HFFc6 (cell line): ENCODE measurements around the gene SHANK1. TPM values are rescaled to one million over a fixed set of nuclear protein-coding genes. Genes with fewer than 3 reads are reported as not detected.

Experiments
- DNase-seq: peaks from one replicate; pipeline ENCODE4 v3.0.0-alpha.2; 2018
- H3K27ac Mint-ChIP-seq: 2 replicates; pipeline ENCODE4 v1.8.0; 2020; ENCODE audit warnings: mild to moderate bottlenecking, mixed read lengths
- H3K27me3 Mint-ChIP-seq: 2 replicates; pipeline ENCODE4 v1.8.0; 2021; ENCODE audit warnings: mild to moderate bottlenecking, moderate library complexity, mixed read lengths; ENCODE audit not compliant: insufficient read depth
- H3K36me3 Mint-ChIP-seq: 2 replicates; pipeline ENCODE4 v1.8.0; 2021; ENCODE audit warnings: low read depth, mixed read lengths
- H3K4me1 Mint-ChIP-seq: 2 replicates; pipeline ENCODE4 v1.8.0; 2020; ENCODE audit warnings: low read depth, mixed read lengths
- H3K4me3 Mint-ChIP-seq: 2 replicates; pipeline ENCODE4 v1.8.0; 2020; ENCODE audit warnings: mild to moderate bottlenecking, moderate library complexity, mixed read lengths
- H3K9me3 Mint-ChIP-seq: 2 replicates; pipeline ENCODE4 v1.8.0; 2020; ENCODE audit warnings: mild to moderate bottlenecking, mixed read lengths
- total RNA-seq, 6 experiments: library from RNA; stranded (reverse); fragmentation: NEBNext Ultra II Directional; extraction: Animal tissue kit (Norgen Biotek cat#: 25700); gene quantifications; 2 replicates in 1 of 6; 3 replicates in 5 of 6; pipeline ENCODE4 v1.2.3, GENCODE V29; 2021
- TF ChIP-seq, protein P1 (sequence below): fragments of 200-600 bp; sonication (generic); IDR thresholded peaks from 2 replicates; pipeline ENCODE4 v1.5.0; 2021; ENCODE audit warnings: antibody characterized with exemption, mild to moderate bottlenecking

The SHANK1 gene
- total RNA-seq, 6 experiments from 2014 or later: 5.4 to 16.7 (median 14.7) TPM

DNA sequence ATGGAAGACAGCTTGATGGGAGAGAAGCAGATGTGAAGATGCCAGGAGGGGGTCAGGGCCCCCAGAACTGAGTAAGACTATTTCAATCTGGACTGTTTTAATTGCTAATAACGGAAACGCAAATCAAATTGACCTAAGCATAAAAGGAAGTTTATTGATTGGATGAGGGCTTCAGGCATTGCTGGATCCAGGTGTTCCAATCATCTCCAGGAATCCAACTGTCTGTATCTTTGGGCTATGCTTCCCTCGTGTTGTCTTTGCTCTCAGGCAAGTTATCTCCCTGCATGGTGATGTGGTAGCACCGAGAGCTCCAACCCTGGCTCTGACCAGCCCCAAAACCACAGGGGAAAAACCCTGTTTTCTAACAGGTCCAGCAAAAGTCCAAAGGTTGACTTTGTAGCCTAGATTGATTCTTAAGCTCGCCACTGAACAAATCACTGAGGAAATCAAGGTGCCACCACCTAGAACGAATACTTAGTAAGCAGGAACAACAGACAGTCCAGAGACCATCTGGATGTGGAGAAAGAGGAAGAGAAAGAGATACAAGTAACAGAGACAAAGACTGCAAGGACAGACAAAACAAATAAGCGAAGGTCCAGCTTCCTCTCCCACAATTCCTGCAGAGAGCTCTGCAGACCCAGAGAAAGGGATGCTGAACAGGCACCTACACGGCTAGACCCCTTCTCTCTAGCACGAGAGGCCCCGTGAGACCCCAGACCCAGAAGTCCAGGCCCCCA is 71.6 kb downstream of the SHANK1 start:
- Mint-ChIP-seq H3K4me1 (no peaks in the 10 kb centered on the region), H3K9me3 (no peaks in the 10 kb centered on the region; the same call in 1 of the 2 replicates), H3K4me3 (no peak overlapping the region), H3K27me3 (peaks cover 4% of the 10 kb centered on the region), H3K36me3 (no peaks in the 10 kb centered on the region), H3K27ac (no peak overlapping the region)
- DNase-seq: no peak
- TF ChIP-seq, protein P1, sequence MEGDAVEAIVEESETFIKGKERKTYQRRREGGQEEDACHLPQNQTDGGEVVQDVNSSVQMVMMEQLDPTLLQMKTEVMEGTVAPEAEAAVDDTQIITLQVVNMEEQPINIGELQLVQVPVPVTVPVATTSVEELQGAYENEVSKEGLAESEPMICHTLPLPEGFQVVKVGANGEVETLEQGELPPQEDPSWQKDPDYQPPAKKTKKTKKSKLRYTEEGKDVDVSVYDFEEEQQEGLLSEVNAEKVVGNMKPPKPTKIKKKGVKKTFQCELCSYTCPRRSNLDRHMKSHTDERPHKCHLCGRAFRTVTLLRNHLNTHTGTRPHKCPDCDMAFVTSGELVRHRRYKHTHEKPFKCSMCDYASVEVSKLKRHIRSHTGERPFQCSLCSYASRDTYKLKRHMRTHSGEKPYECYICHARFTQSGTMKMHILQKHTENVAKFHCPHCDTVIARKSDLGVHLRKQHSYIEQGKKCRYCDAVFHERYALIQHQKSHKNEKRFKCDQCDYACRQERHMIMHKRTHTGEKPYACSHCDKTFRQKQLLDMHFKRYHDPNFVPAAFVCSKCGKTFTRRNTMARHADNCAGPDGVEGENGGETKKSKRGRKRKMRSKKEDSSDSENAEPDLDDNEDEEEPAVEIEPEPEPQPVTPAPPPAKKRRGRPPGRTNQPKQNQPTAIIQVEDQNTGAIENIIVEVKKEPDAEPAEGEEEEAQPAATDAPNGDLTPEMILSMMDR: no peak

DNA sequence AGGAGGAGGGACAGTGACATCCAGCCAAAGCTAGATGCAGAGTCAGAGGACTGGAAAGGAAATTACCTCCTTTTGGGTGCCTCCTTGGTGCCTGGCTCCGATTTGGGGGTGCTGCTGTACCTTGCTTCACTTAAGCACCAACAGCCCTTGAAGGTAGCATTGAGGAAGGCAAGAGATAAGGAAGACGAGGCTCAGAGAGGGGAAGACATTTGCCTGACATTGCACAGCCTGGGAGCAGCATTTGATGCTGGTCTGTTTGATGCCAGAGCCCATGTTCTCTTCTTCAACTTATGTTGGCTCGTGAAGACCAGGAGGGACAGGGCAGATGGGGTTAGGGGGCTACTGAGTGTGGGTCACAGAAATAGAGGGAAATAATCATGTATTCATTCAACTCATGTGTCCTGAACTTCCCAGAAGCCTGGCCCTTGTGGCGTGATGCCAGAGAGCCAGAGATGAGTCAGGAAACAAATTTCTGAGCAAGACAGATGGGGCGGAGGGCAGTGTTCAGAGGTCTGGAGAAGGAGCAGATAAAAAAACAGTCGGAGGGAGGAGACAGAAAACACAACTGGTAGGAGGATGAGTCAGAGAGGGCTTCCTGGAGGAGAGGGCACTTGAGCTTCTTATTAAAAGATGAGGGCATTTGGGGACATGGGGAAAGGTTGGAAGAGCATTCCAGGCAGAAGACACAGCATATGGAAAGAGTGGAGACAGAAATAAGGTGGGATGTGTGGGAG is 73.4 kb downstream of the SHANK1 start:
- TF ChIP-seq, protein P1: no peak
- Mint-ChIP-seq H3K9me3 (no peaks in the 10 kb centered on the region; the same call in 1 of the 2 replicates), H3K27me3 (peaks cover 3% of the 10 kb centered on the region), H3K27ac (no peak overlapping the region), H3K36me3 (no peaks in the 10 kb centered on the region), H3K4me3 (no peak overlapping the region), H3K4me1 (no peaks in the 10 kb centered on the region)
- peak; percentile 76 for DNase-seq

DNA sequence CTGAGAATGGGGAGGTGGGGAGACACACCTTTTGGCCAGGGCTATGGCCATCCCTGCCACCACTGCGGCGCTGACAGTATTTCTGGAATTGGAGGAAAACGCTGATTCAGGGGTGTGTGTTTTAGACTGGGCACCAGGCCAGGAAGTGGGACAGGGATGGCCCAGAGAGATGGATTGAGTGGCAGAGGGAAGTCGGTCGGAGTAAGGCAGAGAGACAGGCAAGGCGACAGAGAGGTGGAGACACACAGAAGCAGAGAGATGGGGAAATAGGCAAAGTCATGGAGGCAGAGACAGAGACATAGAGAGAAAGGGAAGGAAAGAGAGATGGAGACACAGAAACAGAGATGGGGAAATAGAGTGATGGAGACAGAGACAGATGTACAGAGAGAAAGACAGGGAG is 74.5 kb downstream of the SHANK1 start:
- Mint-ChIP-seq H3K9me3 (no peaks in the 10 kb centered on the region; the same call in 1 of the 2 replicates), H3K36me3 (no peaks in the 10 kb centered on the region), H3K27ac (no peak overlapping the region)

DNA sequence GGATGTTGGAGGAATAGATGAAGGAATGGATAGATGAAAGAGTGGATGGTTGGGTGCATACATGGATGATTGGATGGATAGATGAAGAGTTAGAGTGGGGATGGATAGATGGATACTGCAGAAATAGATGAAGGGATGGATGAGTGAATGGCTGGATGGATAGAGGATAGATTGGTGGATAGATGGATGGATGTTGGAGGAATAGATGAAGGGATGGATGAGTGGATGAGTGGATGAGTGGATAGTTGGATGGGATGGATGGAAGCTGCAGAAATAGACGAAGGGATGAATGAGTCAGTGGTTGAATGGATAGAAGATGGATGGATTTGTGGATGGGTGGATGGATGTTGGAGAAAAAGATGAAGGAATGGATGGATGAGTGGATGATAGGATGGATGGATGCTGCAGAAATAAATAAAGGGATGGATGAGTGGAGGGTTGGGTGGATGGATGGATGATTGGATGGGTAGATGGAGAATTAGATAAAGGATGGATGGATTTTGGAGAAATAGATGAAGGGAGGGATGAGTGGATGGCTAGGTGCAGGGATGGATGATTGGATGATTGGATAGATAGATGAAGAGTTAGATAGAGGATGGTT is 75.2 kb downstream of the SHANK1 start:
- Mint-ChIP-seq H3K27ac (no peak overlapping the region), H3K4me3 (no peak overlapping the region), H3K9me3 (no peaks in the 10 kb centered on the region), H3K4me1 (no peaks in the 10 kb centered on the region), H3K36me3 (no peaks in the 10 kb centered on the region), H3K27me3 (peaks cover 3% of the 10 kb centered on the region; the same call in 1 of the 2 replicates)
- no peak for DNase-seq
- TF ChIP-seq, protein P1: no peak

More for the DNA sequence above, 74.5 kb downstream of the SHANK1 start:
- H3K4me1 Mint-ChIP-seq: no peaks in the 10 kb centered on the region
- no peak for DNase-seq
- peaks cover 3% of the 10 kb centered on the region for H3K27me3 Mint-ChIP-seq
- TF ChIP-seq, protein P1: no peak
- H3K4me3 Mint-ChIP-seq: no peak overlapping the region

DNA sequence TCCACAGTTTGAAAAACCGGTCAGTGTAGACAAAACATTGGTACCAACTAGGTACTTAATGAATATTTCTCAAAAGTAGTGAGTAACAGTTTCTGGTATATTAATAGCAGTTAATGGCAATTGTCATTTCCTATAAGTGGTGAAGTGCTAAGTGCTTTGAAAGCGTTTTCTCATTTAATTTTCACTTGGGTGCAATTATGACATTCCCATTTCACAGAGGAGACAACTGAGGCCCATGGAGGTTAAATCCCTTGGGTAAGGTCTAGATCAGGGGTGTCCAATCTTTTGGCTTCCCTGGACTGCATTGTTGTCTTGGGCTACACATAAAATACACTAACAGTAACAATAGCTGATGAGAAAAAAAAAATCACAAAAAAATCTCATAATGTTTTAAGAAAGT is 79.2 kb downstream of the SHANK1 start:
- peaks cover 33% of the 10 kb centered on the region for H3K27me3 Mint-ChIP-seq

More for the DNA sequence above, 79.2 kb downstream of the SHANK1 start:
- H3K4me3 Mint-ChIP-seq: no peak overlapping the region
- TF ChIP-seq, protein P1: no peak
- H3K9me3 Mint-ChIP-seq: peaks cover 3% of the 10 kb centered on the region
- H3K27ac Mint-ChIP-seq: no peak overlapping the region
- DNase-seq: no peak
- H3K36me3 Mint-ChIP-seq: no peaks in the 10 kb centered on the region
- no peaks in the 10 kb centered on the region for H3K4me1 Mint-ChIP-seq
